NT2/D1 (cell line): Measurements from ENCODE around the gene CAPZB.

Source experiments
- DNase-seq: peaks from one replicate; pipeline ENCODE4 v3.0.0-alpha.2; 2011; ENCODE audit warnings: low read depth, low spot score
- H3K27me3 ChIP-seq: 2 replicates; pipeline ENCODE4 v1.6.0; 2011; ENCODE audit warnings: mild to moderate bottlenecking; ENCODE audit not compliant: insufficient read length, insufficient read depth
- H3K36me3 ChIP-seq: 2 replicates; pipeline ENCODE4 v1.6.1; 2011; ENCODE audit warnings: mild to moderate bottlenecking, low read length, mixed read lengths; ENCODE audit not compliant: insufficient read depth, insufficient read length
- H3K4me1 ChIP-seq: 2 replicates; pipeline ENCODE4 v1.5.1; 2011; ENCODE audit not compliant: insufficient read depth, insufficient read length
- H3K4me3 ChIP-seq: 2 replicates; pipeline ENCODE4 v1.5.1; 2011; ENCODE audit warnings: low read depth; ENCODE audit not compliant: insufficient read length
- H3K9ac ChIP-seq: 2 replicates; pipeline ENCODE4 v1.6.0; 2011; ENCODE audit warnings: low read depth; ENCODE audit not compliant: insufficient read length
- H3K9me3 ChIP-seq: 2 replicates; pipeline ENCODE4 v1.5.1; 2011; ENCODE audit warnings: mild to moderate bottlenecking, low read length; ENCODE audit not compliant: insufficient read depth
- SUZ12 ChIP-seq: IDR thresholded peaks from 2 replicates; pipeline ENCODE4 v1.6.1; 2011; ENCODE audit not compliant: insufficient read length, insufficient read depth; ENCODE audit errors: extremely low read depth
- YY1 ChIP-seq: IDR thresholded peaks from 2 replicates; pipeline ENCODE4 v1.6.1; 2011; ENCODE audit not compliant: insufficient read length, insufficient read depth
- ZNF274 ChIP-seq: IDR thresholded peaks from 2 replicates; pipeline ENCODE4 v1.6.1; 2011; ENCODE audit warnings: mild to moderate bottlenecking, low read depth, low read length

Gene CAPZB

DNA sequence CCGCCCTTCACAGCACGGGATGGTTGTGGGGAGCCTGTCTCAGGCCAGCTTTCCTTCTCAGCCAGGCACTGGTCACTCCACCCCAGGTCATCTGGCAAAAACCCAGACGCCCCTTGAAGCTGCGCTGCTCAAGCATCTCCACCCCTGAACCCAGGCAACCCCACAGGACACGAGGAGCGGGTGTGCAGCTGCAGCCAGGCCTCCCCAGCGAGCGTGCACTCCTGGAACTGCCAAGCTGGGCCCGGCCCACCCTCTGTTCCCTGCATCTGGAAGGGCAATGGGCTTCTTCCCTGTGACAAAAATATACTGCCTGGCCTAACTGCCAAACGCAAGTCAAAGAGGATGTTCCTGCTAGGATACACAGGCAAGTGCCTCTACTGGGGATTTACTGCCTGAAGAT is 133.5 kb downstream of the CAPZB start:
- no peaks in the 10 kb centered on the region for H3K27me3 ChIP-seq
- H3K4me1 ChIP-seq, result peaks cover 17% of the 10 kb centered on the region
- DNase-seq, result no peak
- TF ChIP-seq YY1 (no peak), ZNF274 (no peak), SUZ12 (no peak)
- no peak overlapping the region for H3K9ac ChIP-seq
- H3K36me3 ChIP-seq, result peaks cover 83% of the 10 kb centered on the region
- H3K4me3 ChIP-seq, result no peak overlapping the region
- no peaks in the 10 kb centered on the region for H3K9me3 ChIP-seq

DNA sequence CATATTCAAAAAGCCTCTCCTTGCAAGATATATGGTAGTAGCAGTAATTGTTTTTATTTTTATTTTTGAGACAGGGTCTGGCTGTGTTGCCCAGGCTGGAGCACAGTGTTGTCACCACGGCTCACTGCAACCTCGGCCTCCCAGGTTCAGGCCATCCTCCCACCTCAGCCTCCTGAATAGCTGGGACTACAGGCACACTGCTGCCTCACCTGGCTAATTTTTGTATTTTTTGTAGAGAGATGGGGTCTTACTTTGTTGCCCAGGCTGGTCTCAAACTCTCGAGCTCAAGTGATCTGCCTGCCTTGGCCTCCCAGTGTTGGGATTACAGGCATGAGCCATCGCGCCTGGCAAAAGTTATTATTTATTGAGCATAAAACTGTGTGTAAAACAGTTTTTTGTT is 134.8 kb downstream of the CAPZB start:
- TF ChIP-seq SUZ12, result no peak
- TF ChIP-seq YY1, result no peak
- no peak for TF ChIP-seq ZNF274
- peaks cover 75% of the 10 kb centered on the region for H3K36me3 ChIP-seq
- no peaks in the 10 kb centered on the region for H3K27me3 ChIP-seq
- no peaks in the 10 kb centered on the region for H3K9me3 ChIP-seq
- no peak for DNase-seq
- H3K9ac ChIP-seq, result no peak overlapping the region
- H3K4me1 ChIP-seq, result peaks cover 17% of the 10 kb centered on the region
- no peak overlapping the region for H3K4me3 ChIP-seq

DNA sequence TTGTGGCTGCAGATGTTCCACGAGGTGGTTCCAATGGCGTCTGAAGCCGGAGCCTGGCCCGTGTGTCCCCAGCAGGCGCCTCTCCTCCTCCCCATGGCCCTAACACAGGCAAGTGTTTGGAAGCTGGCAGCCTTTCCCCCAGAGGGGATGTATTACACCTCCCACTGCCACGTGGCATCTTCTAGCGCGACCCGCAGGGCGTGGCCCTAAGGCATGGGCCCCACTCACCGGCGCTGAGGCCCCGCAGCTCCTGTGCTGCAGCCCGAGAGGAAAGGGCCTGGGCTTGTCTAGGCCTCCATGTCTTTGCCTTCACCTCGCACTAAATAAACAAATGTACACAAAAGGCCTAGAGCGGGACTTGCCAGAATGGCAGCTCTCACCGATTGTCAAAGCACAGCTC is 135.3 kb downstream of the CAPZB start:
- no peaks in the 10 kb centered on the region for H3K27me3 ChIP-seq
- TF ChIP-seq YY1 (no peak), SUZ12 (no peak), ZNF274 (no peak)
- DNase-seq, result no peak
- no peaks in the 10 kb centered on the region for H3K9me3 ChIP-seq
- no peak overlapping the region for H3K4me3 ChIP-seq
- H3K9ac ChIP-seq, result no peak overlapping the region
- H3K36me3 ChIP-seq, result peaks cover 78% of the 10 kb centered on the region
- peaks cover 17% of the 10 kb centered on the region for H3K4me1 ChIP-seq

DNA sequence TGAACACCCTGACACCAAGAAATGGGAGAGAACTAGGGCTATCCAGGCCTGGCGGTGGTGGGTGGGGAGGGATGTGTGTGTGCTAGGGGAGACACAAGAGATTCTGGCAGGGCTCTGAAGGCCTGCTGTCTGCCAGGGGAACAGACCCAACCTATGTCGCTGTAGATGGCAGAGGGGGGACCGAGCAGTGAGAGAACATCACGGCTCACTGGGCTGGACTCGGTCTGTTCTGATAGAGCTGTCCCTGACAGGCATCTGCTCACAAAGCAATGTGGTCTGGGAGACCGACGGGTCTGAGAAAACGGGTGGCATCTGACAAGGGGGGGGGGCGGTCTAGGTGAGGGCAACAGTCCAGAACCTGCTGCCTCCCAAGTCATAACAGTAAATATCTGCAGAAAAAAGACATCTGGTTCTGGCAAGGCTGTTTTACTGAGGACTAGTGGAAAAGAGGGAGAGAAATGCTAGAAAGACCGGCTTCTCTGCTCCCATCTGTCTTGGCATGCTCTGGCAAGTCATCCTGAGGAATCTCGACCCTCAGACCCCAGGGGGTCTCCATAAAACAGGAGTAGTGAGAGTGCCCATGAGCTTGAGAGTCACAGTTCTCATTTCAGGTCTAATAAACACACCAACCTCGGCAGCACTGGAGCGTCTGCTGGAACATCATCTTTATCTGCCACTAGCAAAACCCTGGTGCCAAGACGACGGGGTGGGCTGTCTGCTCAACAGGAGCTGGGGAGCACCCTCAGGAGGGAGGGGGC is 136.7 kb downstream of the CAPZB start:
- Histone ChIP-seq H3K9ac (no peak overlapping the region), H3K36me3 (peaks cover 78% of the 10 kb centered on the region), H3K4me3 (no peak overlapping the region), H3K4me1 (peaks cover 9% of the 10 kb centered on the region), H3K9me3 (no peaks in the 10 kb centered on the region), H3K27me3 (no peaks in the 10 kb centered on the region)
- no peak for TF ChIP-seq ZNF274
- no peak for TF ChIP-seq YY1
- TF ChIP-seq SUZ12, result no peak
- DNase-seq, result no peak

DNA sequence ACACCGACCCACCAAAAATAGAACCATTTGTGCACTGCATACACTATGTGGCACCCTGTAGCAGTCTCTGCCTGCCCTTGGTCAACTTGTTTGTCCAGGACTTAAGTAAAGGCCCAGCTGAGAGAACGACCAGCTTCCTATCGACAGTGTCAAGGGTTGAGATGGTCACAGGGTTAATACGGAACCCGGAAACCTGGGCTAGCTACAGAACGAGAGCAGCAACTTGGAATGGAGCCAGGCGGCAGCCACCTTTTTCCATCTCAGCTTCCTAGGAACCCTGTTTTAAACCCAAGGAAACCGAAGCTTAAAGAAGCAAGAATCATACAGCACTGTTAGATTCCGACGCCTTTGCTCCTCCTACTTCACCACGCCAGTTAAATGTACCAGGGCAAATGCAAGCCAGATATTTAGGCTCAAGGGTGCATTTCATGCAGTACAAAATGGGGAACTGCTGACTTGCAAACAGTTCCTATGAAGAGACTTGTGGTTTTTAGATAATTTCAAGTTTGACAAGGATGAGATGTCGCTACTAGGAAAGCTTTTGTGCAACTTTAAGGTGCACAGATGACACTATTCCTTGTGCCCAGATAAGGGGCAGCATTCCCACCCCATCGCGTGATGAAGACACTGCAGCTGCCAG is 137.7 kb downstream of the CAPZB start:
- no peaks in the 10 kb centered on the region for H3K27me3 ChIP-seq
- H3K9me3 ChIP-seq, result no peaks in the 10 kb centered on the region
- DNase-seq, result no peak
- TF ChIP-seq SUZ12, result no peak
- TF ChIP-seq ZNF274, result no peak
- TF ChIP-seq YY1, result no peak
- peaks cover 4% of the 10 kb centered on the region for H3K4me1 ChIP-seq
- H3K4me3 ChIP-seq, result no peak overlapping the region
- no peak overlapping the region for H3K9ac ChIP-seq
- peaks cover 78% of the 10 kb centered on the region for H3K36me3 ChIP-seq

DNA sequence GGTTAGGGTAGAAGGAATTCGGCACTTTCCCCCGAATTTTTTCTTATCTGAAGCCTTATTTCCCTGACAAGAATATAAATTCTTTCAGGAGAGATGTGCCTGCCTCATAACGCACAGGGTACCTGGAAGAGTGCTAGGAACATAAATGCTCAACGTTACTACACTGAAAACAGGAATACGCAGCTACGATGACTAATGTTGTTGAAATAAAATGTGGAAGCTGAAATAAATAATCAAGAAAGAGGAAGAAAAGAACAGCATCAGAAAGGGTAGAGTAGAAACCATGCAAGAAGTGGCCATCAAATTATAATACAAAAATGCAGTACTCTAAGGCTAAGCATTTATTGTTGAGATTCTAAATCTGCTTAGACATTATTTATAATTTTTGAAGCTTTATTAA is 139.3 kb downstream of the CAPZB start:
- no peak overlapping the region for H3K4me3 ChIP-seq
- no peaks in the 10 kb centered on the region for H3K27me3 ChIP-seq
- H3K4me1 ChIP-seq, result peaks cover 2% of the 10 kb centered on the region
- H3K36me3 ChIP-seq, result peaks cover 79% of the 10 kb centered on the region
- DNase-seq, result no peak
- TF ChIP-seq SUZ12 (no peak), YY1 (no peak), ZNF274 (no peak)
- no peak overlapping the region for H3K9ac ChIP-seq
- H3K9me3 ChIP-seq, result no peaks in the 10 kb centered on the region

DNA sequence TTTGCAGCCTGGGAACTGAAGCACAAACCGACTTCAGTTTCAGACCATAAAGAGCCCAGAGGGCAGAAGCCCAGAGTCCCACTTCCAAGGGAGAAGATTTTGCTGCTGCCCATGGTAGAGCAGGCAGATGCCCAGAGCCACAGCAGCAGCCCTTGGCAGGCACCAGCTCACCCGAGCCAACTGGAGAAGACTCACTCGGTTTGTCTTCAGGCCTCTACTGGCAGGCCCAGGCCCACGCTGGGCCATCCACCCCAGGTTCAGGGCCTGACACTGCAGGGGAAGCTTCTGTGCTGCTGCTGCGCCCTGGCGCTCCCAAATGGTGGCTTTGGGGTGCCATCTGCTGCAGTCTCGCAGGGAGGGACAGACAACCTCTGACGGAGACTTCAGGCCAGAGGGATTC is 139.9 kb downstream of the CAPZB start:
- Histone ChIP-seq H3K36me3 (peaks cover 84% of the 10 kb centered on the region), H3K4me1 (peaks cover 4% of the 10 kb centered on the region), H3K9ac (peak overlapping the region; percentile 42), H3K4me3 (no peak overlapping the region), H3K27me3 (no peaks in the 10 kb centered on the region), H3K9me3 (no peaks in the 10 kb centered on the region)
- TF ChIP-seq YY1, result no peak
- TF ChIP-seq SUZ12, result no peak
- TF ChIP-seq ZNF274, result no peak
- no peak for DNase-seq
